ENCODE measurements around the gene GCC2. TPM values are rescaled to one million over a fixed set of nuclear protein-coding genes. Genes with fewer than 3 reads are reported as not detected.

GCC2 gene
- total and polyA plus RNA-seq, 2 of the 8 experiments (the other 6 are each of a cell fraction or from before 2014, with no cell fraction given): 4.6 to 54.9 TPM

- H3K18ac ChIP-seq (ENCODE audit: extremely low read depth, low read length): no peak overlapping the region
- H2AK5ac ChIP-seq (ENCODE audit: low read depth, low read length): no peak overlapping the region
- no peak overlapping the region for H2BK12ac ChIP-seq (ENCODE audit: low read depth, low read length)
- no peaks in the 10 kb centered on the region for H3K79me1 ChIP-seq (ENCODE audit: low read depth, low read length)
- ChIA-PET CTCF (ENCODE audit: partially characterized antibody) (no interaction called here), POLR2A (ENCODE audit: partially characterized antibody) (no interaction called here)
- no peak overlapping the region for H2BK5ac ChIP-seq (ENCODE audit: low read depth, low read length)
- no peaks in the 10 kb centered on the region for H4K20me1 ChIP-seq (replicated peaks in 1 of 2; ENCODE audit: control insufficient read depth in 1 of 2, insufficient read depth in 2 of 2, low read length in 2 of 2)
- H3K79me2 ChIP-seq (ENCODE audit: control insufficient read depth in 1 of 2, insufficient read depth in 2 of 2, low read length in 2 of 2): no peaks in the 10 kb centered on the region
- no peak overlapping the region for H3K14ac ChIP-seq (ENCODE audit: insufficient read length)
- no peak overlapping the region for H3K56ac ChIP-seq (replicated peaks; ENCODE audit: insufficient read length, low read depth, low read length)
- H3K4me3 ChIP-seq (ENCODE audit: extremely low read depth in 1 of 4, insufficient read depth in 2 of 4, low read depth in 3 of 4, low read length in 4 of 4): no peak overlapping the region
- H3K4ac ChIP-seq (replicated peaks; ENCODE audit: insufficient read length, low read depth, low read length): no peak overlapping the region
- H3K4me2 ChIP-seq (ENCODE audit: insufficient read depth in 1 of 2, low read depth in 2 of 2, low read length in 2 of 2): no peak overlapping the region
- no peak for DNase-seq (ENCODE audit: low read depth in 1 of 2, low spot score in 2 of 2)
- no peak overlapping the region for H3K23ac ChIP-seq (ENCODE audit: insufficient read length)
- H3K36me3 ChIP-seq (ENCODE audit: control insufficient read depth in 2 of 4, insufficient read depth in 4 of 4, low read length in 3 of 4): peaks cover 2 to 38% (median 18%) of the 10 kb centered on the region in 4 experiments; a peak in 6 of 8 replicates
- no peaks in the 10 kb centered on the region for H3K4me1 ChIP-seq (replicated peaks in 1 of 4; ENCODE audit: control insufficient read depth in 3 of 4, insufficient read depth in 4 of 4, low read length in 3 of 4)
- H3K9me3 ChIP-seq (ENCODE audit: insufficient read depth in 2 of 2, low read depth in 1 of 2, low read length in 1 of 2): no peaks in the 10 kb centered on the region
- no peak for TF ChIP-seq ZNF274 (IDR thresholded peaks at IDR 0.05; ENCODE audit: borderline replicate concordance, extremely low read depth, low read length)
- no peak overlapping the region for H3K27ac ChIP-seq (ENCODE audit: low read depth, low read length)
- no peak overlapping the region for H2AFZ ChIP-seq (ENCODE audit: low read length)
- H3K23me2 ChIP-seq (ENCODE audit: low read depth, low read length): no peaks in the 10 kb centered on the region
- H4K8ac ChIP-seq (ENCODE audit: extremely low read depth, insufficient read depth, low read length): no peak overlapping the region
- H4K5ac ChIP-seq (ENCODE audit: insufficient read length, low read depth, low read length): no peak overlapping the region
- no peak overlapping the region for H4K91ac ChIP-seq (replicated peaks; ENCODE audit: insufficient read length, low read length)
- no peak overlapping the region for H2BK120ac ChIP-seq (replicated peaks; ENCODE audit: low read depth, low read length)
- no peak overlapping the region for H2BK15ac ChIP-seq (ENCODE audit: low read length)
- H3K27me3 ChIP-seq (replicated peaks in 1 of 4; ENCODE audit: control insufficient read depth in 3 of 4, extremely low read depth in 1 of 4, insufficient read depth in 3 of 4, low read length in 3 of 4): no peaks in the 10 kb centered on the region
- no peak for FAIRE-seq
- no peak overlapping the region for H2BK20ac ChIP-seq (ENCODE audit: low read length)
- no peak overlapping the region for H3K9ac ChIP-seq (replicated peaks in 1 of 4; ENCODE audit: extremely low read depth in 1 of 4, low read depth in 3 of 4, low read length in 3 of 4)
- 94% methylated on average over 1 of the region's 1 CpG; no CpG with 5 or more reads in 1 of the 2 experiments for WGBS, 2 experiments (ENCODE audit: extremely low coverage in 1 of 2, insufficient coverage in 1 of 2, insufficient read length in 1 of 2, insufficient replicate concordance in 2 of 2, low coverage in 1 of 2, low lambda C conversion rate in 2 of 2, missing lambda C conversion rate in 1 of 2)
Observed at GRCh38 chr2:108477099-108477498, 28.1 kb downstream of the GCC2 start.
